HG02610 (cell line): Measurements from ENCODE around the gene SPATA20.

Experiments used
- ATAC-seq: cut with Tn5 transposase; IDR thresholded peaks from one replicate; pipeline ENCODE4 v1.9.1; 2021; ENCODE audit warnings: mild to moderate bottlenecking, moderate library complexity; ENCODE audit not compliant: unreplicated experiment

Gene SPATA20

DNA sequence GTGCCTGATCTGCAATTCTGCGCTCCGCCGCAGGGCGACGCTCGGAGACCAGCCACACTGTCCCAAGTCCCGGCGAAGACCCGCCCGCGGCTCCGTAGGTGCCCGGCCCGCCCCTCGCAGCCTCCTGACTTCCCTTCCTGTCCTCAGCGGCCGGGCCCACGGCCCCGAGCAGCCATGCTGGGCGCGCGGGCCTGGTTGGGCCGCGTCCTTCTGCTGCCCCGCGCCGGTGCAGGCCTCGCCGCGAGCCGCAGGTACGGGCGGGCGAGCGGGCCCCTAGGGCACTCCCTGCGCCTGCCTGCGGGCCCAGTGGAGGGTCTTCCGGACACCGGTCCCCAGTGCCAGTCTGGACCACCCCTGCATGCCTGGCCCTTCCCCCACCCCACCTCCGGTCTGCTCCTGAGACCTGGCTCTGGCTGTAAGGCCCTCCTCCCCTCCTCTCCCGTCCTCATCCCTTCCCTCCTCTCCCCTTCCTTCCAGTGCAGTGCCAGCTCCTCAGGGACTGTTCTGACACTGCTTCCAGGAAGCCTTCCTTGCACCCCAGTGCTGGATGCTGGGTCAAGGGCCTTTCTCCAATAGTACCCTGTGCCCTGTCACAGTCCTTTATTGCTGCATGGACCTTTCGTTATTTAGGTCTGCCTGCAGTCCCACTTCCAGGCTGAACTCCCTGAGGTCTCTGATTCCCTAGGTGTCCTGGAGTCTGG lies at the start of gene SPATA20:
SPATA20 (plus strand) TSS at position 140 of the 701 bp plus-strand sequence; CDS start at position 175, 35 bp downstream.
- ATAC-seq = peak; percentile 79

DNA sequence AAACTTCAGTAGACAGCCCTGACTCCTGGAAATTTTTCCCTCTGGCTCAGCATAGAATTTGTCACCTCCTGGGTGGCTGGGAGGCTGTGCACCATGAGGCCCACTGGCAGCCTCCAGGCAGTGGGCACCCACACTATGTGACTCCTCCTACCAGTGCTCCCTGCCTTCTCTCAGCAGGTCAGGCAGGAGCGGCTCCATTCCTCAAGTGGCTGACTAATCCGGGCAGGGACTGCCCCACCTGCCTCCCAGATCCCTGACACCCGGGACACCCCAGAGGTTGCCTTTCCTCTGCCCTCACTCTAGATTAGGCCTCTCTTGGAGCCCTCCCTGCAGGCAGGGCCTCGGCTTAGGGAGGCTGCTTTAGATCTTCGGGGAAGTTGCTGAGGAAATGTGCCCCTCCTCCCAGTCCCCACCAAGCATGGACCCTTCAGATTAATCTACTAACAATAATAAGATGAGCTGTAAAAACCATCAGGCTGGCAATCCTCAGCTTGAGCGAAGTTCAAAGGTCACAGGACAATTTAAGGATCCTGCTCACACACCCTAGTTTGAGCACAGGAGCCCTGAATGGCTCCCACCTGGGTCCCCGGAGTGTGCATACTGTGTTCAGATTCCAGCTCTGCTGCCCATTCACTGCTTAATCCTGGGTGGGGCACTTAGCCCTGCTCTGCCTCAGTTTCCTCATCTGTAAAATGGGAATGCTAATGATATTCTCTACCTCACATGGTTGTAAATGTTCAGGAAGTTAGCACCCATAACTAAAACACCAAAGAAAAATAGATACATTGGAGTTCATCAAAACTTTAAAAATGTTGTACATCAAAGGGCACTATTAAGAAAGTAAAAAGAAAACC lies 48.7 kb upstream of the SPATA20 start:
- ATAC-seq = no peak

DNA sequence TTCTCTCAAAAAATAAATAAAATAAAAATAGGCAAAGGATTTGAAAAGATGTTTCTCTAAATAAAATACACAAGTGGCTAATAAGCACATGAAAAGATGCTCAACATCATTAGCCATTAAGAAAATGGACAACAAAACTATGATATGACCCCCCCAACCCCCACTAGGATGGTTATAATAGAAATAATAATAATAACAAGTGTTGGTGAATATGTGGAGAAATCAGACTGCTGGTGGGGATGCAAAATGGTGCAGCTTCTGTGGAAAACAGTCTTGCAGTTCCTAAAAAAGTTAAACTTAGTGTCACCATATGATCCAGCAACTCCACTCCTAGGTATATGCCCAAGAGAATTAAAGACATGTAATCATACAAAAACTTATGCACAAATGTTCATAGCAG lies 47.7 kb upstream of the SPATA20 start:
- ATAC-seq = no peak

DNA sequence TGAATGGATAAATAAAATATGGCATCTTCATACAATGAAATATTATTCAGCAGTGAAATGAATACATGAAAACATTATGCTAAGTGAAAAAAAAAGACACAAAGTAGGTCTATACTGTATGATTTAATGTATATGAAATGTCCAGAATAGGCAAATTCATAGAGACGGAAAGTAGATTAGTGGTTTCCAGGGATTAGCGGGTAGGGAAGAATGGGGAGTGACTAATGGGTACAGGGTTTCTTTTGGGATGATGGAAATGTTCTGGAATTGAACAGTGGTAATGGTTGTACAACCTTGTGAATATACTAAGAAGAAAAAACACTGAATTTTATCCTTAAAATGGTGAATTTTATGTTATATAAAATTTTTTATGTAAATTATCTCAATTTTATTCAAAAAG lies 47.3 kb upstream of the SPATA20 start:
- no peak for ATAC-seq

DNA sequence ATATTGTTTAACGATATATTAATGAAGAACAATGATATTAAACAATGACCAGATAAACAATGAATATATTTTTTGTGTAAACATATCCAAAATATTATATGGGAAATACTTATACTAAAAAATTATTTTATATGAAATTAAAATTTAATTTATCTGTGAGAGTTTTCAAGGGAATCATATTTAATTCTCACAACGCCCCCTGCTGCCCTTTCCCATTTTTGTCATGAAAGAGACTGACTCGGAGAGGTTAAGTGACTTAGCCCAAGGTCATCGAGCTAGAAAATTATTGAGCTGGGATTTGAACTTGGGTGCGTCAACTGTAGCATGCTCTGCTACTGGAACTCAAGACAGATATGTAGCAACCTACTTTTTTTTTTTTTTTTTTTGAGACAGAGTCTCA lies 45.9 kb upstream of the SPATA20 start:
- no peak for ATAC-seq

DNA sequence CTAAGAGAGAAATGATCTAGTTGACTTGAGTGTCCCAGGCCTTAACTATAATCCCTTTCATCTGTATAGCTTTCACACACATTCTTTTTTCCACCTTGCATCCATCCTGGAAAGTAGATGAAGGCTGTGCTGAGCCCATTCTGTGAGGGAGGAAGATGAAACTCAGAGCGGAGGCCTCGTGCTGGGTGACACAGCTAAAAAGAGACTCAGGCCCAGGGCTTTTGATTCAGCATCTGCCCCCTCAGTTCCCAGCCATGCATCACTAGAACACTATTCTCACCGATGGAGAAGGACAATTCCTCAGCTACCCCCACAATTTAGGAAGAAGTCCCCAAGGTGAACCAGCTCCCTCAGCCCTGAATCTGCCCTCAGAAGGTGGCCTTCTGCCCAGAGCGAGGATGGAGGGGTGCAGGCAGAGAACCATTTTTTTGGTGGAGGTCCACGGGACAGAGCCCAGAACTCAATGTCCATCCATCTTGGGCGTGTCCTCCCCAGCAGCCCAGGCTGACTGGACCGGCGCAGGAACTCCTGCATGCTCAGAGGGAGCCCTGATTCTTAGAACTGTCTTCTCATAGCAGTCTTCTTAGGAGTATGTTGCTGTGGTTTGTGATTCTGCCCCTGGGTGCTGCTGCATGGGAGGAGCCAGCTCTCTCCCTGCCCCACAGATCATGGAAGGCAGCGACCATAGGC lies 44.5 kb upstream of the SPATA20 start:
- no peak for ATAC-seq

DNA sequence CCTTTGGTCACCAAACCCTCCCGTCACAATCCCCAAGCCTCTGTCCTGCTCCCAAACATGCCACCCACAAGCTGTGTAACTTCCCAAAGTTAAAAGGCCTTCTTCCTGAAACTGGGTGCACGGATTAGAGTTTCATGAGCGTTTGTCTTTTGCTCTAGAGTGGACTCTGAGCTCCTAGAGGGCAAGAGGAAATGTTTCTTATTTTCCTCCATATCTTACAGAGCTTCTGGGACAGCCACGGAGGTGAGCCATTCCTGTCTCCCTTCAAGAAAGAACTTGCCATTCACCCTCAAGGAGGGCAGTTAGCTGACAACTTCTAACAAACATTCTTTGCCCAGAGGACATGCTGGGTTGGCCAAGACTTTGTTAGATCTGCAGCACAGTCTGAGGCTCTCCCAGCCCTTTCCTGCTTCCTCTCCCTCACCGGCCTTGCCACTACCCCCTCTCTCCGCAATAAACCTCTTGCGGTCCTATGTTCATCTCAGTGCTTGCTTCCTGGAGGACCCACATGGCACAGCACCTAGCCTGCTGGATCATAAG lies 41.3 kb upstream of the SPATA20 start:
- no peak for ATAC-seq

DNA sequence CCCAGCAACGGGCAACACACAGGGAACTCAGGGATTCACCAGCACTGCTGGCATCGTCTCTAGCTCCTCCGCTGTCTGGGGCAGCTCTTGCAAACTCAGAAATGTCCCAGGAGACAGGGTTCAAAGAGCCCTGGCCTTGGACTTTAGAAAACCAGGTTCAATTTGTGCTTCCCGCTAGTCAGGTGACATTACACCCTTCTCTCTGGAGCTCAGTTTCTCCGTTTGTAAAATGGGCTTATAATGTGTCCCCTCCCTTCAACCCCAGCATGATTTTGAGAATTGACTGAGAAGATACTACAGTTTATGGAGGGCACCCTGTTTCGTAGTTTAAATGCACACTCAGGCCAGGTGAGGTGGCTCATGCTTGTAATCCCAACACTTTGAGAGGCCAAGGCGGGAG lies 40.7 kb upstream of the SPATA20 start:
- ATAC-seq = no peak

DNA sequence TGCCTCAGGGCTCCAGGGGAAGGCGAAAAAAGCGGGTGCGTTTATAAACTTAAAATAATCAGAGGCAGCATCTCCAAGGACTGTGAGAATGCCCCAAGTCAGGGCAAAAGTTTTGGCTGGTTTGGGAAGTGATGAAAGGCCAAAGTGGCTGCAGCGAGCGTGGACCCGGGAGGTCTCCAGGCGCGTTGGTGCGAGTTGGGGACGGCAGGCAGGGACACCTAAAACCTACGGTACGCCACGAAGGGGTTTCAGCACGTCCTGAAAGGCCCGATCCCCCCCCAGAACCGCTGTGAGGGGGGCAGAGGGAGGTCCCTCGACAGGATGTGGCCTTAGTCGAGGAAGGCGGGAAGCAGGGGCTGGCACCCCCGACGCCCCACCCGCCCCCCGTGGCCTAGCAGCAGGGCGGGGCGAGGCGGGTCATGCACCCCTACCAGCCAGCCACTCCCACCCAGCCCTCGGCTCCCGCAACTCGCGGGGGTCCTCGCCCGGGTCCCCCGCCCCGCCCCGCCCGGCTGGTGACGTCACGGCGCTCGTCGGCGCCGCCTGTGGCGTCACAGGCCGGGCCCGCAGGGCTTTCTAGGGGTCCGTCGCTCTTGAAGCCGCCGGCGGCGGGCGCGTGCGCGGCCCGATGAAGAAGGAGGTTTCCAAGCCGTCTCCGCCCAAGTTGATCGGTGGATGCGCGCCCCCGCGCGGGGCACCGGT lies 39.0 kb upstream of the SPATA20 start, which contains the start of gene MYCBPAP:
MYCBPAP (plus strand) TSS at position 569 of the 702 bp plus-strand sequence. CDS start 236 bp downstream, outside the sequence.
- no peak for ATAC-seq

DNA sequence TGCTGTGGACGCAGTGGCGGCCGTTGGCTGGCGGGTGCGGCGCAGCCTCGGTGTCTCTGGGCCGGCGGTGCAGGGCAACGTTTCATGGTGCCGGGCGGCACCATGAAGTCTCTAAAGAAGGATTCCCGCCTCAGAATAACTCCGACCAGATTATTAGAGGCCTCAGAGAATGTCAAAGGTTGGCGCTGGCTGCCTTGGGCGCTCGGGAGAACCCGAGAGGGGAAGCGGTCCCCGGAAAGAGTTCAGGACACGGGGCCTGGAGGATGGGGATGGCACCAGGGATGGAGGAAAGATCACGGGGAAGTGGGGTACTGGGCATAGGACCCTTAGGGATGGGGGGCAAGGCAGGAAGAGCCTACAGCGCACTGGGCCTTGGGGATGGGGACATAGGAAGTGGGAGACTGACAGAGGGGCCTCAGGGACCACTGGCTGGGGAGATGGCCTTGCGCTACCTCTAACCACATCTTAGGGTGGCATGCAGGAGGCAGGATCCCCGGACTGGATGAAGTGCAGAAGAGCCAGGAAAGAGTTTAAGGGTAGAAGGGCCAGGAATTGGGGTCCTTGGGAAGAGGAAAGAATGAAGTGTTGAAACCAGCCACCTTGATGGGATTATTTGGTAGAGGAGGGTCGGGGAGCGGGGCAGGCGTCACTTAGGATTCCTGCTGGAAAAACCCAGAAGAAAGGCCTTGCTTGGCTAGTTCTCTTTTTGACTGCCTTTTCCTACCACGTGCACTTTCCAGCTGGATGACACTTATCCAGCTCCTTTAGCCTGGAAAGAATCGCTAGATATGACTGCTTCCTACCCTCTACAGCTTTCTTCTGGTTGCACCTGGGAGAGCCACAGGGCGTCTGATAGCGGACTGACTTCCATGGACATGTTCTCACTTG lies 38.2 kb upstream of the SPATA20 start:
- ATAC-seq = no peak

DNA sequence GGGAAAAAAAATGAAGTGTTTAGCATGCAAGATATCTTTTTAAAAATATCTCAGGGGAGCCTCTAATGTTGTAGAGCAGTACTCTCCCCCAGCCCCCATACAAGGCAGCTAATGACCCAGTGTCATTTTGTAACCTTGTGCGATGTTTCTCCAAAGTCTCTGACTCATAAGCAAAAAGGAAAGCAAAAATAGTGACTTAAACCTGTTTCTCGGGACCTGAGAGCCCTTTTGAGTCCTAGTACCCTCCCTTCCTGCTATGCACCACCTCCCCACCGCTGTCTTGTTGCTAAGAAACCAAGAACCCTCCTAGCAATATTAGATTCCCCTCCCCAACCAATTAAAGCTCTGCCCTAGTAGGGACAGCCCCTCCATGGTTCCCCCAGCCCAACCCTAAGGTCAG lies 35.9 kb upstream of the SPATA20 start:
- peak; percentile 93 for ATAC-seq

DNA sequence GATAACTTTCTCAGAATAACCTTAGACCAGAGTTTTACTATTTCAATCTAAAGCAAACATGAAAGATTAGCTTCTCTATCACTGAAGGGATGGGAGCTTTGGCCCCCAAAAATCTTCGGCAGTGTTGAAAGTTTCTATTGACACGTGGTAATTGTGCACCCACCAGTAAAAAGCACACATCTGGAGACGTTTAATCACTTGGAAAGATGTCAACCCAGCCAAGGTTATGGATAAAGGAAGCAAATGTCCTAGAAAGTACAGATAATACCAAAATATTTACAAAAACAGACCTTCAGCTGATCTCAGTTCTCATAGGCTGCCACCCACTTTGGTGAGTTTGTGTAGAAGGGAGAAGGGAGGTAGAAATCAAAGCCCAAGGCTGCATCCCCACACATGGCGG lies 33.5 kb upstream of the SPATA20 start:
- ATAC-seq = no peak

DNA sequence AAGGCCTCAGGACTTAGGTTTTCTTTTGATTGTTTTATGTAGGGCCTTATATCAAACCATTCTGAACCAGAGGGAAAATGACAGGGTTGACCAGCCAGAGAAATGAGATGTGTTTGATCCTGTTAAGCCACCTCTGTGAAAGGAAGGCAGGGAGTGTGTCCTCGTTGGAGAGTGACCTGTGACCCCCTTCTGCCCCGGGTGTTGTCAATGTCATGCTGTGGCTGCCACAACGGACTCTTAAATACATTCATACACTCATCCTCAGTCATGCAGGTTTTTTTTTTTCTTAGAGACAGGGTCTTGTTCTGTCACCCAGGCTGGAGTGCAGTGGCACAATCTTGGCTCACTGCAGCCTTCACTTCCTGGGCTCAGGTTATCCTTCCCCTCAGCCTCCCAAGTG lies 32.6 kb upstream of the SPATA20 start:
- no peak for ATAC-seq

DNA sequence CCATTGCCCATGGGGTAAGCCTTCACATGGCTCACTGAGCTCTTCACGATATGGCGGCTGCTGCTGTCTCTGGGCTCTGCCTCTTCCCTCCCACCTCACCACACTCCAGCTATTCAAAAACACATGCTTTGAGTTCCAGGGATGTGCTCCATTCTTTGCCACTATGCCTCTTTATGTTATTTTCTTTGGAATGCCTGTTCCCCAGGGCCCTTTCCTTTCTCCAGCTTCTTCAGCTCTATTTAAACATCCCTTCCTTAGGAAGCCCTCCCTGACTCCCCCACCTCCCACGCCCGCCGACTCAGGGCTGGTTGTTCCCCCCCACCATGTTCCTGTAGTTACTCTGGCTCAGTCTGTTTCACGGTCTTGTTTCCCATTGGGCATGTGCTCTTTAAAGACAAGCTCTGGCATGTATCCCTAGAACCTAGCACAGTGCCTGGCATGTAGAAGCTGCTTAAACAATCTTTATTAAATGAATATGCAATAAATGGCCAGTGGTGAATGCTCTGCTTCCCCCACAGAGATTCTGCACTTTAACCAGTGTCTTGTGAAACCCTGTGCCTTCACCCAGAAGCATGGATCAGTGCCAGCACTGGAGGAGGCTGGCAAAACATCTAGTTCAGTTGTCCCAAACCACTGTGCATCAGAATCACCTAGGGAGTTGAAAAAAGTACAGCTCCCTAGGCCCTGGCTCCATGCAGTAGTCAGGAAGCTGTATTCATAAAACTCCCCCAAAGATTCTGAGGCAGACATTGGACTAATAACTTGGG lies 31.9 kb upstream of the SPATA20 start:
- ATAC-seq = no peak

DNA sequence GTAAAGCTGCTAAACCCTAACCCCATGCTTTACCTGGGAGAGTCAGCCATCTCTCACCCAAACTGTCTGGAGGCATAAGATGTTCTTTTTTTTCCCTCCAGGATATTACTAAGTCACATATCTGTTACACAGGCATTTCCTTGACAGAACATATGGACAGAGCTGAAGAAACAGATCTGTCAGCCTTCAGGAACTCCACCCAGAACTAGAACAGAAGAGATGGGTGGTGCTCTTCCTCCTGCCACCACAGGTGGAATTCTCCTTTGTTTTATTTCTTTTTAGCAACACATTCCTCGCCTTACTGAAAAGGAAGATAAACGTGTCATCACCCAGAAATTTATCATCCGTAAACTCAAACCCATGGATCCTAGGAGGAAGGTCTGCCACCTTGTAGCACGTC lies 30.0 kb upstream of the SPATA20 start:
- no peak for ATAC-seq

DNA sequence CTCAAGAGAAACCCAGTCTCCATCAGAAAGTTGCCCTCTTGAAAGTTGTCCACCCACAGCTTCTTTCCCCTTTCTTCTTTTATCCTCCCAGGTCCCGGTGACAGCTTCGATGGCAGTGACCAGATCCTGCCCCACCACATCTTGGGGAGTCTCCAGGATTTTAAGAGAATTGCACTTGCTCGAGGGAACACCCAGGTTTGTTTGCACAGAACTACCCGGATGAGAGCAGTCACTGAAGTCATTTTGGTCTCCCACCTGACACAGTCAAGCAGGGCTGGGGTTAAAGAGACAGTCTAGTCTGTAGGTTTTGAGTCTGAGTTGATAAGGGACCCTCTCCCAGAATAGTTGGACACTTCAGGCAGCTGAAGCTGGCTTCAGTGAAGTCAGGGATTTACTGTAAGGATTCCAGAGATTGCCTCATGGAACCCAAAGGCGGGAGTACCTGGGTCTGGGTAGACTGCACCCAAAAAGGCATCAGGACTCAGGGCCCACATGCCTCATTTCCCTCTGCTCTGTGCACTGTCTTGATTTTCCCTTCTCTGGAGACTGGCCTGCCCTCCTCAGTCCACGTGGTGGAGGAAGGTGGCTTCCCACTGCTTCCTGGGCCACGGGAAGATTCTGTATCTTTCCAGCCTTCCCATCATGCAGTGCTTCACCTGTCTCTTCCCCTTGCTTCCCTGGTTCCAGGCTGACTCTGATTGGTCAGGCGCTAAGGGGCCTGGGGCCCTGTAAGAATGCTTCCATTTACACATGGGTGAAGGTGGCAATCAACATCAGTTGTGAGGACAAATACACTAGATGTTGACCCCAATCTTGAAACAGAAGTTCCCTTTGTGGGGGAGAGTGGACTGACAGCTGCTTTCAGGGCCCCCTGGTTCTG lies 29.2 kb upstream of the SPATA20 start:
- no peak for ATAC-seq

DNA sequence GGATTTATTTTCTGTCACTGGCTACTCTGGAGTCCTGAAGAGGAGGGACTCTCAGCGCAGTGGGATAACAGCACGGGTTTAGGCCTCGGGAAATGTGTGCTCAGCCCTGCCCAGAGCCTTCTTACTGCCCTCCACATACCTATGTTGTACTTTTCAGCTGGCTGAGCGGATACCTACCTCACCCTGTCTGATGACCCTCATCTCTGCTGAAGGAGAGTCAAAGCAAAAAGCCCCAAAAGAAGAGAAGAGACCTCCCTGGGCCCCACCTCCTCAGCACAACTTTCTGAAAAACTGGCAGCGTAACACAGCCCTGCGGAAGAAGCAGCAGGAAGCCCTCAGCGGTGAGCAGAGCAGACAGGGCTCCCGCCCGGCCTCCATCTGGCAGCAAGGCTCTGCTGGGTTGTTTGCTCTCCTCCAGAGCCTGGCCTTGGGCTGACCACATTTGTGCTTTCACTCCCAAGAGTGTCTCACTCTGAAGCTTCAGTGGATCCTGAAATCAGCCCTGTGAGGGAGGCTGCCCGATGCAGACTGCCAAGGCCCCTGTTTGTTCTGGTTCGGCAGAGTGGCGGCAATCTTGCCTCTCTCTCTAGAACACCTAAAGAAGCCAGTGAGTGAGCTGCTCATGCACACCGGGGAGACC lies 28.5 kb upstream of the SPATA20 start:
- no peak for ATAC-seq
